SK-N-SH (cell line): ENCODE data around the gene SLC24A3. TPM values are rescaled to one million over a fixed set of nuclear protein-coding genes. Genes with fewer than 3 reads are reported as not detected.
A peak's percentile ranks its signal among the peaks of the same experiment; 100 is the strongest.

ENCODE experiments used
- CTCF ChIA-PET: fragments of 300-600, 350-600 bp; formaldehyde crosslinking; extraction: SDS; loops from one replicate; lab custom pipeline; 2021; lab: Yijun Ruan, JAX
- POLR2A ChIA-PET: fragments of 350-600 bp; sonication (Branson Sonifier 250); formaldehyde crosslinking; extraction: SDS; loops from one replicate; lab custom pipeline; 2020; ENCODE audit warnings: antibody characterized with exemption, inconsistent platforms; lab: Yijun Ruan, JAX
- DNase-seq: peaks from one replicate; pipeline ENCODE4 v3.0.0; 2012
- H2AFZ ChIP-seq: fragments of 200-600 bp; sonication (generic); 2 replicates; pipeline ENCODE4 v1.8.1; 2016; ENCODE audit warnings: antibody characterized with exemption, mild to moderate bottlenecking, low read depth
- H3F3A ChIP-seq: fragments of 200-600 bp; sonication (generic); replicated peaks from 2 replicates; pipeline ENCODE3; 2016; ENCODE audit warnings: antibody characterized with exemption, mild to moderate bottlenecking; ENCODE audit not compliant: insufficient read depth
- H3K27ac ChIP-seq, 2 experiments: fragments of 200-500 bp in 1 of 2; fragments of 200-600 bp in 1 of 2; sonication (Bioruptor generic) in 1 of 2; sonication (generic), shearing (Covaris generic) in 1 of 2; 2 replicates each; pipeline versions ENCODE4 v1.5.1 to v1.6.1; 2014 to 2016; ENCODE audit warnings: low read depth in 2 of 2, inconsistent platforms in 1 of 2, low read length in 1 of 2, mild to moderate bottlenecking in 1 of 2, mixed read lengths in 1 of 2
- H3K27me3 ChIP-seq: fragments of 200-600 bp; sonication (generic), shearing (Covaris generic); 2 replicates; pipeline ENCODE4 v1.6.1; 2016; ENCODE audit warnings: mixed run types; ENCODE audit not compliant: insufficient read depth
- H3K36me3 ChIP-seq, 2 experiments: fragments of 200-500 bp in 1 of 2; fragments of 200-600 bp in 1 of 2; sonication (Bioruptor generic) in 1 of 2; sonication (generic) in 1 of 2; replicated peaks in 1 of 2; 2 replicates each; pipeline versions ENCODE3 to v1.5.1; 2014 to 2016; ENCODE audit warnings: low read length in 1 of 2, mild to moderate bottlenecking in 1 of 2; ENCODE audit not compliant: insufficient read depth in 2 of 2, control insufficient read depth in 1 of 2
- H3K4me1 ChIP-seq, 2 experiments: fragments of 200-500 bp in 1 of 2; fragments of 200-600 bp in 1 of 2; sonication (Bioruptor generic) in 1 of 2; sonication (generic), shearing (Covaris generic) in 1 of 2; 2 replicates each; pipeline versions ENCODE4 v1.5.1 to v1.6.1; 2014 to 2016; ENCODE audit warnings: low read depth in 1 of 2, low read length in 1 of 2, mixed run types in 1 of 2; ENCODE audit not compliant: insufficient read depth in 2 of 2, control insufficient read depth in 1 of 2
- H3K4me2 ChIP-seq: fragments of 200-600 bp; sonication (generic), shearing (Covaris generic); 2 replicates; pipeline ENCODE4 v1.6.1; 2017; ENCODE audit warnings: mixed run types
- H3K4me3 ChIP-seq, 2 experiments: fragments of 200-500 bp in 1 of 2; fragments of 200-600 bp in 1 of 2; sonication (Bioruptor generic) in 1 of 2; sonication (generic), shearing (Covaris generic) in 1 of 2; 2 replicates each; pipeline versions ENCODE4 v1.5.1 to v1.8.1; 2014 to 2016; ENCODE audit warnings: low read depth in 2 of 2, inconsistent platforms in 1 of 2, low read length in 1 of 2, mild to moderate bottlenecking in 1 of 2, mixed read lengths in 1 of 2, moderate library complexity in 1 of 2
- H3K79me2 ChIP-seq: fragments of 200-600 bp; sonication (generic); 2 replicates; pipeline ENCODE4 v1.8.1; 2017; ENCODE audit warnings: mild to moderate bottlenecking; ENCODE audit not compliant: insufficient read depth
- H3K9ac ChIP-seq: fragments of 200-600 bp; sonication (generic); 2 replicates; pipeline ENCODE4 v1.6.1; 2017; ENCODE audit warnings: mixed run types
- H3K9me2 ChIP-seq: fragments of 200-600 bp; sonication (generic); 2 replicates; pipeline ENCODE4 v1.6.1; 2017; ENCODE audit warnings: mixed run types
- H3K9me3 ChIP-seq: fragments of 200-600 bp; sonication (generic); 2 replicates; pipeline ENCODE4 v1.6.1; 2017; ENCODE audit warnings: mixed run types, mild to moderate bottlenecking, moderate library complexity
- H4K20me1 ChIP-seq: fragments of 200-600 bp; sonication (generic); 2 replicates; pipeline ENCODE4 v1.6.1; 2017; ENCODE audit warnings: mild to moderate bottlenecking, mixed run types; ENCODE audit not compliant: insufficient read depth
- CTCF ChIP-seq: fragments of 200-600 bp; sonication (generic); IDR thresholded peaks from 2 replicates; pipeline ENCODE4 v1.6.1; 2017; ENCODE audit warnings: antibody characterized with exemption, mild to moderate bottlenecking, moderate library complexity
- FOSL2 ChIP-seq: IDR thresholded peaks from 2 replicates; pipeline ENCODE4 v1.4.0; 2012; ENCODE audit warnings: low read depth, mild to moderate bottlenecking, moderate library complexity, borderline replicate concordance
- JUND ChIP-seq: IDR thresholded peaks from 2 replicates; pipeline ENCODE4 v1.4.0; 2012
- MEF2A ChIP-seq: IDR thresholded peaks from 2 replicates; pipeline ENCODE4 v1.4.0; 2012; ENCODE audit warnings: low read depth, borderline replicate concordance
- NFIC ChIP-seq: IDR thresholded peaks from 2 replicates; pipeline ENCODE4 v1.4.0; 2012; ENCODE audit warnings: borderline replicate concordance
- NRF1 ChIP-seq: IDR thresholded peaks from 2 replicates; pipeline ENCODE4 v1.6.1; 2012; ENCODE audit warnings: low read depth, mild to moderate bottlenecking, low read length
- POLR2AphosphoS5 ChIP-seq: IDR thresholded peaks from 2 replicates; pipeline ENCODE4 v1.6.1; 2012; ENCODE audit warnings: low read depth, low read length
- RAD21 ChIP-seq: IDR thresholded peaks from 2 replicates; pipeline ENCODE4 v1.6.1; 2012; ENCODE audit warnings: mild to moderate bottlenecking, low read length
- SIN3A ChIP-seq: IDR thresholded peaks from 2 replicates; pipeline ENCODE4 v1.6.1; 2012; ENCODE audit warnings: low read depth, mild to moderate bottlenecking, low read length, moderate library complexity, borderline replicate concordance
- SMC3 ChIP-seq: IDR thresholded peaks from 2 replicates; pipeline ENCODE4 v1.6.1; 2012; ENCODE audit warnings: low read depth, low read length, improper control_type of control experiment
- TAF1 ChIP-seq: IDR thresholded peaks from 2 replicates; pipeline ENCODE4 v1.6.1; 2012; ENCODE audit warnings: low read depth, mild to moderate bottlenecking, low read length, moderate library complexity, borderline replicate concordance
- TCF12 ChIP-seq: IDR thresholded peaks from 2 replicates; pipeline ENCODE4 v1.4.0; 2012
- WGBS: methylation state at CpG from one replicate; pipeline ENCODE4 v1.1.6; 2017; ENCODE audit warnings: low lambda C conversion rate; 5-methylcytosine and 5-hydroxymethylcytosine counted together
- polyA plus RNA-seq, 3 experiments: library from polyadenylated mRNA; depleted of rRNA; stranded (reverse); fragments of >200 nt; gene quantifications; 2 replicates each; pipeline ENCODE4 v1.2.3, GENCODE V29; 2012

SLC24A3 gene
- polyA plus RNA-seq, 1 of the 3 experiments (the other 2 are of a cell fraction): not detected

GRCh38 chr20:19692100-19692499 lies 479.7 kb downstream of the SLC24A3 start:
- DNase-seq: no peak
- H3K36me3 ChIP-seq: no peaks in the 10 kb centered on the region
- CTCF ChIA-PET: interaction anchor here (1.3 to 2.4 kb wide), 12 partner anchors 9 to 302 kb away, joined by 4 to 21 read pairs (median 7); no protein-coding TSS in a partner anchor
- H2AFZ ChIP-seq: no peak overlapping the region; the same call in 1 of the 2 replicates
- no peaks in the 10 kb centered on the region for H4K20me1 ChIP-seq
- H3K79me2 ChIP-seq: no peaks in the 10 kb centered on the region
- no peaks in the 10 kb centered on the region for H3K27me3 ChIP-seq
- no peak overlapping the region; a peak in 1 of 4 replicates for H3K27ac ChIP-seq
- POLR2A ChIA-PET: no interaction called here
- no peak overlapping the region for H3K9ac ChIP-seq
- H3K4me2 ChIP-seq: 0 out of 2 replicates have a peak overlapping the region, but pooled peaks have one; percentile 37
- no peaks in the 10 kb centered on the region for H3K9me2 ChIP-seq
- H3K4me3 ChIP-seq: no peak overlapping the region
- TF ChIP-seq FOSL2: 0 out of 2 replicates have a peak, but pooled peaks have one; percentile 23
- TF ChIP-seq TAF1: no peak
- H3K9me3 ChIP-seq: no peaks in the 10 kb centered on the region
- H3F3A ChIP-seq: no peaks in the 10 kb centered on the region
- 53% methylated on average over 4 of the region's 4 CpGs for WGBS
- H3K4me1 ChIP-seq: peaks cover 0 to 13% of the 10 kb centered on the region in 2 experiments; a peak in 1 of 4 replicates

- Histone ChIP-seq H3K4me2 (0 out of 2 replicates have a peak overlapping the region, but pooled peaks have one; percentile 37), H2AFZ (no peak overlapping the region), H3K27me3 (no peaks in the 10 kb centered on the region), H3K4me1 (peaks cover 0 to 13% of the 10 kb centered on the region in 2 experiments; a peak in 1 of 4 replicates), H3K9ac (no peak overlapping the region), H3K4me3 (peak overlapping the region; percentile 18 to 48; a peak in 2 of 4 replicates), H3F3A (no peaks in the 10 kb centered on the region), H3K27ac (no peak overlapping the region; a peak in 1 of 4 replicates), H3K9me3 (no peaks in the 10 kb centered on the region), H3K36me3 (no peaks in the 10 kb centered on the region)
- CTCF ChIA-PET: interaction anchor here (0.7 to 2.4 kb wide), 23 partner anchors 8 to 301 kb away, joined by 3 to 21 read pairs (median 5); no protein-coding TSS in a partner anchor
- WGBS: 3% methylated on average over 15 of the region's 15 CpGs
- POLR2A ChIA-PET: no interaction called here
- TF ChIP-seq CTCF (peak; percentile 95), RAD21 (peak; percentile 70), SIN3A (no peak), JUND (peak; percentile 31; the same call in 1 of the 2 replicates), NFIC (peak; percentile 82), NRF1 (no peak), SMC3 (peak; percentile 76), FOSL2 (peak; percentile 40; the same call in 1 of the 2 replicates), MEF2A (no peak), POLR2AphosphoS5 (no peak), TCF12 (peak; percentile 40; the same call in 1 of the 2 replicates)
- TF ChIP-seq, all 33 proteins: peak for 7
- no peaks in the 10 kb centered on the region for H4K20me1 ChIP-seq
- peak; percentile 58 for DNase-seq
- no peaks in the 10 kb centered on the region for H3K79me2 ChIP-seq
- H3K9me2 ChIP-seq: no peaks in the 10 kb centered on the region
Observed at GRCh38 chr20:19692685-19693119, 480.3 kb downstream of the SLC24A3 start.
